ENCODE data around the gene CXCL8. TPM values are rescaled to one million over a fixed set of nuclear protein-coding genes. Genes with fewer than 3 reads are reported as not detected.

Gene CXCL8
- total RNA-seq, 1 donor = 5.8 TPM

DNA sequence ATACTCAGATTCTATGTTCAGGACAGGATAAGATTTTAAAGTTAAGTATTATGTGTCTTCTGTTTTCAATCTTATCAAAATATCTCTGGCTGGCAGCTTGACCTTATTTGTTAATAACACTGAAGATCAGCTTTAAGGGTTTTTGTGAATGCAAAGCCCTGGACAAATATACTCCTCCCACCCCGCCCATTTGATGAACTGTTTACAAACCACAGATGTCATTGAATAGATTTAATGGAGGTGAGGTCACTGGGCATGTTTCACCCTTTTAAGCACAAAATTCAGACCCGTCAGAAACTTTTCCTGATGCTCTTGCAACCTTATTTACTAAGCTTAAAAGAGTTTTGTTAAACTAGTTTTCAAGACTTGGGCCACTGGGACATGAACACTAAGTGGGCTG is 10.1 kb upstream of the CXCL8 start:
- H3K4me2 ChIP-seq (ENCODE audit: insufficient read depth, low read length) = no peak overlapping the region
- no peak overlapping the region for H3K4me3 ChIP-seq (ENCODE audit: insufficient read depth, low read length)
- peaks cover 26% of the 10 kb centered on the region for H3K4me1 ChIP-seq (ENCODE audit: insufficient read depth, low read length)
- H3K27me3 ChIP-seq (ENCODE audit: insufficient read depth, low read length) = no peaks in the 10 kb centered on the region
- H4K20me1 ChIP-seq (ENCODE audit: insufficient read depth, low read length) = no peaks in the 10 kb centered on the region
- no peaks in the 10 kb centered on the region for H3K36me3 ChIP-seq (ENCODE audit: insufficient read depth, low read length)
- no peak overlapping the region for H2AFZ ChIP-seq (ENCODE audit: low read length)
- no peaks in the 10 kb centered on the region for H3K9me3 ChIP-seq (ENCODE audit: low read depth, low read length)
- H3K27ac ChIP-seq (ENCODE audit: low read depth, low read length) = no peak overlapping the region
- TF ChIP-seq, protein P1, sequence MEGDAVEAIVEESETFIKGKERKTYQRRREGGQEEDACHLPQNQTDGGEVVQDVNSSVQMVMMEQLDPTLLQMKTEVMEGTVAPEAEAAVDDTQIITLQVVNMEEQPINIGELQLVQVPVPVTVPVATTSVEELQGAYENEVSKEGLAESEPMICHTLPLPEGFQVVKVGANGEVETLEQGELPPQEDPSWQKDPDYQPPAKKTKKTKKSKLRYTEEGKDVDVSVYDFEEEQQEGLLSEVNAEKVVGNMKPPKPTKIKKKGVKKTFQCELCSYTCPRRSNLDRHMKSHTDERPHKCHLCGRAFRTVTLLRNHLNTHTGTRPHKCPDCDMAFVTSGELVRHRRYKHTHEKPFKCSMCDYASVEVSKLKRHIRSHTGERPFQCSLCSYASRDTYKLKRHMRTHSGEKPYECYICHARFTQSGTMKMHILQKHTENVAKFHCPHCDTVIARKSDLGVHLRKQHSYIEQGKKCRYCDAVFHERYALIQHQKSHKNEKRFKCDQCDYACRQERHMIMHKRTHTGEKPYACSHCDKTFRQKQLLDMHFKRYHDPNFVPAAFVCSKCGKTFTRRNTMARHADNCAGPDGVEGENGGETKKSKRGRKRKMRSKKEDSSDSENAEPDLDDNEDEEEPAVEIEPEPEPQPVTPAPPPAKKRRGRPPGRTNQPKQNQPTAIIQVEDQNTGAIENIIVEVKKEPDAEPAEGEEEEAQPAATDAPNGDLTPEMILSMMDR (IDR thresholded peaks at IDR 0.05; ENCODE audit: extremely low read depth, low read depth, low read length) = no peak
- DNase-seq (ENCODE audit: insufficient read length, low spot score, missing footprints) = no peak
- no peaks in the 10 kb centered on the region for H3K79me2 ChIP-seq (ENCODE audit: insufficient read depth, low read length)

DNA sequence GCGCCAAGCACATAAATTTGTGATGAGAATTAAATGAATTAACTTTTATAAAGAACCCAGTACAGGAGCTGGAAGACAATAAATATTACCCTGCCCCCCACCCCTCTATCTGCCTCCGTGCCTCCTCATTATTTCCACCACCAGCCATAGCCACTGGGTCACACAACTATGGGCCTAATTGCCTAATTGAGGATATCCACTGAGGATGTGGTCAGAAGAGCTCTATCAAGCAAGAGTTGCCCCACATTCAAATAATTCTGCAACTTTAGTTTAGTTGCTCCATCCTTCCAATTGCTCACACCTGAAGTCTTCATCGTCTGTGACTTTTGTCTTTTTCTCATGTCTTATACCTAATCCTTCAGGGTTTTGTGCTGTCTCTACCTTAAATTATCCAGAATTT is 9.5 kb upstream of the CXCL8 start:
- no peak overlapping the region for H3K4me3 ChIP-seq (ENCODE audit: insufficient read depth, low read length)
- TF ChIP-seq, protein P1 (IDR thresholded peaks at IDR 0.05; ENCODE audit: extremely low read depth, low read depth, low read length) = no peak
- no peak overlapping the region for H2AFZ ChIP-seq (ENCODE audit: low read length)
- H3K27ac ChIP-seq (ENCODE audit: low read depth, low read length) = no peak overlapping the region
- DNase-seq (ENCODE audit: insufficient read length, low spot score, missing footprints) = no peak
- no peaks in the 10 kb centered on the region for H3K9me3 ChIP-seq (ENCODE audit: low read depth, low read length)
- no peak overlapping the region for H3K4me2 ChIP-seq (ENCODE audit: insufficient read depth, low read length)
- no peaks in the 10 kb centered on the region for H4K20me1 ChIP-seq (ENCODE audit: insufficient read depth, low read length)
- H3K36me3 ChIP-seq (ENCODE audit: insufficient read depth, low read length) = no peaks in the 10 kb centered on the region
- no peaks in the 10 kb centered on the region for H3K79me2 ChIP-seq (ENCODE audit: insufficient read depth, low read length)
- H3K27me3 ChIP-seq (ENCODE audit: insufficient read depth, low read length) = no peaks in the 10 kb centered on the region
- H3K4me1 ChIP-seq (ENCODE audit: insufficient read depth, low read length) = peaks cover 23% of the 10 kb centered on the region

DNA sequence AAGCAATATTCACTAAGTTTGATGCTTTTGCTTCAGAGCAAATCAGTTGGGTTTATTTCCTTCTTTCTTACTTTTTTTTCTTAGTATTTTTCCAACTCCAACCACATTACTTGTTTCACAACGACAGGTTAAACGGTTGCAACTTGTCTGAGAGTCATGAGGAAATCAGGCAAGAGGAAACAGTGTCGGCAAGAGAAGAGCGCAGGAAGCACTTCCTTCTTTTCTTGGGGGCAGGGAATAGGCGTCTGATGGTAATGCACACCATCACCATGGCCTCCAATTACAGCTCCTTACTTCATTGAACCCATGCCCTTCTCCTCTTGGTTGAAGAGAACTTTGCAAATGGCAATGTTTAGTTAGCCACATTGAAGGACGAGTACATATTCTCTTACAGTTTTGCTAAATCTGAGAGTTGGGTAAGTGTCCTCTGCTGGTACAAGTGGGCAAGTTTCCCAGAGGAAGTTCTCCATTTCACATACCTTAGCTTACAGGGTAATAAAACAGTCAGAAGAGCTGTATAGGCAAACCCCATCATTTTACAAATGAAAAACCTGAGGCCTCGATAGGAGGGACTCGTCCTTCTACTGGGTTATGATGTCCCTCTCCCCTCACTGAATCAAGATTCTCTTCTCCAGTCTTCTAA is 8.3 kb upstream of the CXCL8 start:
- Histone ChIP-seq H3K4me3 (ENCODE audit: insufficient read depth, low read length) (no peak overlapping the region), H3K27me3 (ENCODE audit: insufficient read depth, low read length) (no peaks in the 10 kb centered on the region), H3K4me2 (ENCODE audit: insufficient read depth, low read length) (no peak overlapping the region), H3K9me3 (ENCODE audit: low read depth, low read length) (no peaks in the 10 kb centered on the region), H3K27ac (ENCODE audit: low read depth, low read length) (no peak overlapping the region), H3K79me2 (ENCODE audit: insufficient read depth, low read length) (no peaks in the 10 kb centered on the region), H4K20me1 (ENCODE audit: insufficient read depth, low read length) (no peaks in the 10 kb centered on the region), H2AFZ (ENCODE audit: low read length) (no peak overlapping the region), H3K4me1 (ENCODE audit: insufficient read depth, low read length) (peaks cover 12% of the 10 kb centered on the region), H3K36me3 (ENCODE audit: insufficient read depth, low read length) (no peaks in the 10 kb centered on the region)
- DNase-seq (ENCODE audit: insufficient read length, low spot score, missing footprints) = no peak
- TF ChIP-seq, protein P1 (IDR thresholded peaks at IDR 0.05; ENCODE audit: extremely low read depth, low read depth, low read length) = no peak

DNA sequence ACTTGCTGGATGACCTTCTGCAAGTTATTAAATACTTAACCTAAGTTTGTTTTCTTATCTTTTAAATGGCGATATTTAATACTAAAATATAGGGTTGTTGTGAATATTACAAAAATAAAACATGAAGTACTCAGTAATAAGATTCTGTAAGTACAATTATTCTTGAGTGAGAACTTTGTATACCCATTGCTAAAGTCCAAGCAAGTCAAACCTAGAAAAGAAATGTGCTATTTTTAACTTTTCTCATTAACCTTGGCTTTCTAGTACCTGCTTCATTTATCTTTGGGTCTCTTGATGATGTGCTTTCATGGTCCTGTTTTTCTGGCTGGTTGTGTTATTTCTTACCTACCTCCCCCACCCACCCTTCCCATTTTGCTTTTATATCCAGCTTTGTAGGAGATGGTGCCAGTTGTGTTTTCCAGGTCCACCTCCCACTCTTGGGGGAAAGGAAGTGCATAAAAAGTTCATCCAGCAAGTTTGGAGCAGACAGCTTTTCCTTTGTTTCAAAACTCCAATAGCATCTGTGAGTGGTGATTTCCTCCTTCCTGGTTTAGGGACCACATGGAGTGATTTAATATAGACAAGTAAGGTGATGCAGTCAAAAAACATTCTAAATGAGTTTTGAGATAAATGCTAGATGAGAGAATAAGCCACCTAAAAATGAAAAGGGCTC is 7.5 kb upstream of the CXCL8 start:
- DNase-seq (ENCODE audit: insufficient read length, low spot score, missing footprints) = no peak
- Histone ChIP-seq H3K27ac (ENCODE audit: low read depth, low read length) (no peak overlapping the region), H3K4me2 (ENCODE audit: insufficient read depth, low read length) (no peak overlapping the region), H3K36me3 (ENCODE audit: insufficient read depth, low read length) (no peaks in the 10 kb centered on the region), H2AFZ (ENCODE audit: low read length) (no peak overlapping the region), H3K27me3 (ENCODE audit: insufficient read depth, low read length) (no peaks in the 10 kb centered on the region), H4K20me1 (ENCODE audit: insufficient read depth, low read length) (no peaks in the 10 kb centered on the region), H3K4me3 (ENCODE audit: insufficient read depth, low read length) (no peak overlapping the region), H3K9me3 (ENCODE audit: low read depth, low read length) (no peaks in the 10 kb centered on the region), H3K4me1 (ENCODE audit: insufficient read depth, low read length) (peaks cover 12% of the 10 kb centered on the region), H3K79me2 (ENCODE audit: insufficient read depth, low read length) (no peaks in the 10 kb centered on the region)
- TF ChIP-seq, protein P1 (IDR thresholded peaks at IDR 0.05; ENCODE audit: extremely low read depth, low read depth, low read length) = no peak

Measured in osteoblast (primary cell).